HuH-7.5 (cell line): ENCODE data around the gene MFSD6.

Source experiments
- DNase-seq: peaks from one replicate; pipeline ENCODE4 v3.0.0; 2011; ENCODE audit warnings: low spot score

MFSD6 gene

GRCh38 chr2:190532581-190532980 is 124.4 kb downstream of the MFSD6 start:
- DNase-seq: no peak

- DNase-seq: no peak
These were observed 125.2 kb downstream of the MFSD6 start for GRCh38 chr2:190533175-190533967.

- DNase-seq: peak; percentile 33
These were observed 125.8 kb downstream of the MFSD6 start for GRCh38 chr2:190533968-190534309.

GRCh38 chr2:190534310-190535120 is 126.4 kb downstream of the MFSD6 start, which contains the start of gene NEMP2:
NEMP2 (minus strand) TSS chr2:190534722; CDS start chr2:190534655, 67 bp downstream.
- peak; percentile 50 for DNase-seq

GRCh38 chr2:190535121-190535439 is 126.9 kb downstream of the MFSD6 start:
- no peak for DNase-seq

- DNase-seq: no peak
These were observed 127.4 kb downstream of the MFSD6 start for GRCh38 chr2:190535586-190535985.

GRCh38 chr2:190537765-190538164 is 129.6 kb downstream of the MFSD6 start:
- no peak for DNase-seq

- no peak for DNase-seq
These were observed 130.0 kb downstream of the MFSD6 start for GRCh38 chr2:190538201-190538600.

GRCh38 chr2:190540048-190540447 is 131.9 kb downstream of the MFSD6 start:
- DNase-seq: no peak

GRCh38 chr2:190545093-190545492 is 136.9 kb downstream of the MFSD6 start:
- no peak for DNase-seq

GRCh38 chr2:190545555-190546385 is 137.6 kb downstream of the MFSD6 start:
- no peak for DNase-seq

- no peak for DNase-seq
These were observed 138.6 kb downstream of the MFSD6 start for GRCh38 chr2:190546734-190547133.

- DNase-seq: no peak
These were observed 139.7 kb downstream of the MFSD6 start for GRCh38 chr2:190547886-190548285.

- DNase-seq: no peak
These were observed 142.0 kb downstream of the MFSD6 start for GRCh38 chr2:190550137-190550536.
